Thoracic aorta (tissue), 2 donors: ENCODE data around the gene GAS6. TPM values are rescaled to one million over a fixed set of nuclear protein-coding genes. Genes with fewer than 3 reads are reported as not detected.

ENCODE experiments used
- ATAC-seq: fragments of 150-250 bp; one replicate; pipeline ENCODE4 v1.8.0; 2017; ENCODE audit warnings: low read depth; ENCODE audit not compliant: insufficient number of reproducible peaks, low FRiP score
- DNase-seq: peaks from one replicate; pipeline ENCODE4 v3.0.0-alpha.2; 2020; ENCODE audit warnings: low spot score
- H3K27ac ChIP-seq, 2 donors: fragments of 200-600 bp; sonication (generic); 1 replicate in 1 of 2; 2 replicates in 1 of 2; pipeline ENCODE4 v1.5.1; 2016; ENCODE audit warnings: mild to moderate bottlenecking in 2 of 2, moderate library complexity in 2 of 2
- H3K27me3 ChIP-seq: fragments of 200-600 bp; sonication (generic); replicated peaks from 2 replicates; pipeline ENCODE4 v1.6.0; 2016; ENCODE audit warnings: mild to moderate bottlenecking; ENCODE audit not compliant: insufficient read depth
- H3K36me3 ChIP-seq: fragments of 200-600 bp; sonication (generic); one replicate; pipeline ENCODE4 v1.5.1; 2016
- H3K4me1 ChIP-seq, 2 donors: fragments of 200-600 bp; sonication (generic); 1 replicate in 1 of 2; 2 replicates in 1 of 2; pipeline versions ENCODE4 v1.5.1 to v1.6.0; 2016; ENCODE audit warnings: low read depth in 2 of 2, mild to moderate bottlenecking in 1 of 2; ENCODE audit not compliant: control insufficient read depth in 1 of 2
- H3K4me3 ChIP-seq: fragments of 200-600 bp; sonication (generic); 2 replicates; pipeline ENCODE4 v1.5.1; 2016; ENCODE audit warnings: mild to moderate bottlenecking
- H3K9me3 ChIP-seq: fragments of 200-600 bp; sonication (generic); 2 replicates; pipeline ENCODE4 v1.5.1; 2016
- total RNA-seq, 2 donors: library from RNA; depleted of rRNA; stranded (reverse); fragments of >200 nt; gene quantifications; one replicate each; pipeline versions ENCODE4 v1.1.0 to v1.2.3, GENCODE V29; 2016
- TF ChIP-seq, protein P1 (sequence below): fragments of 200-600 bp; sonication (generic); IDR thresholded peaks from one replicate; pipeline ENCODE4 v1.5.1; 2019; ENCODE audit warnings: antibody characterized with exemption

The GAS6 gene
- total RNA-seq, 2 donors from 2014 or later: 854 to 1,319 TPM

DNA sequence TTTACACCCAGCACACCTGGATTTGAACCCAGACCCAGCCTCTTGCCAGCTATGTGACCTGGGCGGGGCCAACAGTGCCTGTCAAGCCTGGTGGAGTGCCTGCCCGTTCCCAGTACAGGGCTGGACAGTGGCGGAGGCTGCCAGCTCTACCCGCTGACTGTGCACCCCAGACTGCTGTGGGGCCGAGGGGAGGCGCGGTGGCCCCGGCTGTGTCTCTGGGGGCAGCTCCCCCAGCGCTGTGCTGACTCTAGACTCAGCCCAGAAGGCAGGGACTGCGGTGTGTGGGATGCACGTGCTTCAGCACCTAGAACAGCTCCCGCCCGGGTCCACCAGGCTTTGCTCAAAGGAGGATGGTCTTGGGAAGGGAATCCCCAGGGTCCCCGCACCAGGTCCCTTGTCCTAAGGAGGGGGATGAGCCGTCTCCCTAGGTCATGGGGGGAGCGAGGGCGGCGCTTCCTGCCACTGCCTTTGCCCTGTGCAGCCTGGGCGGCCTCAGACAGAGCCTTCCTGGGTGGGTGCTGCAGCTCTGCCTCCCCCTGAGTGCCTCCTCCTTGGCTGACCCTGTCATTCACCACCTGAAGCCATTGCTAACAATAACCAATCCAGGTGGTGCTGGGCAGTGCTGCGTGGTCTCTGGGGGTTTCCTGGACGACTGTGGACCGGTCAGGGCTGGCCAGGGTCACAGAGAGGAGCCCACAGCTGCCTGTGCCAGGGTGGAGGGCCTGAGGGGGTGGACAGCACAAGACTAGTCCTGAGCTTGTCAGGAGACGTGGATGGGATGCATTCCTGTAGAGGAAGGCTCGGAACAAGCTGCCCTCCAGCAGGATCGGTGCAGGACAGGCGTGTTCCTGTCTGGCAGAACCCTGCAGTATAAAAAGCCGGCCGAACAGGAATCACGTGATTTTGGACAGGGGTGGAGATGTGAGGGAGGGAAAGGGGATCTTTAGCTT lies 86.3 kb downstream of the GAS6 start:
- Histone ChIP-seq H3K27me3 (no peaks in the 10 kb centered on the region), H3K4me1 (no peaks in the 10 kb centered on the region), H3K36me3 (peaks cover 2% of the 10 kb centered on the region), H3K4me3 (no peak overlapping the region), H3K9me3 (no peaks in the 10 kb centered on the region), H3K27ac (no peak overlapping the region)
- TF ChIP-seq, protein P1, sequence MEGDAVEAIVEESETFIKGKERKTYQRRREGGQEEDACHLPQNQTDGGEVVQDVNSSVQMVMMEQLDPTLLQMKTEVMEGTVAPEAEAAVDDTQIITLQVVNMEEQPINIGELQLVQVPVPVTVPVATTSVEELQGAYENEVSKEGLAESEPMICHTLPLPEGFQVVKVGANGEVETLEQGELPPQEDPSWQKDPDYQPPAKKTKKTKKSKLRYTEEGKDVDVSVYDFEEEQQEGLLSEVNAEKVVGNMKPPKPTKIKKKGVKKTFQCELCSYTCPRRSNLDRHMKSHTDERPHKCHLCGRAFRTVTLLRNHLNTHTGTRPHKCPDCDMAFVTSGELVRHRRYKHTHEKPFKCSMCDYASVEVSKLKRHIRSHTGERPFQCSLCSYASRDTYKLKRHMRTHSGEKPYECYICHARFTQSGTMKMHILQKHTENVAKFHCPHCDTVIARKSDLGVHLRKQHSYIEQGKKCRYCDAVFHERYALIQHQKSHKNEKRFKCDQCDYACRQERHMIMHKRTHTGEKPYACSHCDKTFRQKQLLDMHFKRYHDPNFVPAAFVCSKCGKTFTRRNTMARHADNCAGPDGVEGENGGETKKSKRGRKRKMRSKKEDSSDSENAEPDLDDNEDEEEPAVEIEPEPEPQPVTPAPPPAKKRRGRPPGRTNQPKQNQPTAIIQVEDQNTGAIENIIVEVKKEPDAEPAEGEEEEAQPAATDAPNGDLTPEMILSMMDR: no peak
- no peak for DNase-seq
- ATAC-seq: no peak

DNA sequence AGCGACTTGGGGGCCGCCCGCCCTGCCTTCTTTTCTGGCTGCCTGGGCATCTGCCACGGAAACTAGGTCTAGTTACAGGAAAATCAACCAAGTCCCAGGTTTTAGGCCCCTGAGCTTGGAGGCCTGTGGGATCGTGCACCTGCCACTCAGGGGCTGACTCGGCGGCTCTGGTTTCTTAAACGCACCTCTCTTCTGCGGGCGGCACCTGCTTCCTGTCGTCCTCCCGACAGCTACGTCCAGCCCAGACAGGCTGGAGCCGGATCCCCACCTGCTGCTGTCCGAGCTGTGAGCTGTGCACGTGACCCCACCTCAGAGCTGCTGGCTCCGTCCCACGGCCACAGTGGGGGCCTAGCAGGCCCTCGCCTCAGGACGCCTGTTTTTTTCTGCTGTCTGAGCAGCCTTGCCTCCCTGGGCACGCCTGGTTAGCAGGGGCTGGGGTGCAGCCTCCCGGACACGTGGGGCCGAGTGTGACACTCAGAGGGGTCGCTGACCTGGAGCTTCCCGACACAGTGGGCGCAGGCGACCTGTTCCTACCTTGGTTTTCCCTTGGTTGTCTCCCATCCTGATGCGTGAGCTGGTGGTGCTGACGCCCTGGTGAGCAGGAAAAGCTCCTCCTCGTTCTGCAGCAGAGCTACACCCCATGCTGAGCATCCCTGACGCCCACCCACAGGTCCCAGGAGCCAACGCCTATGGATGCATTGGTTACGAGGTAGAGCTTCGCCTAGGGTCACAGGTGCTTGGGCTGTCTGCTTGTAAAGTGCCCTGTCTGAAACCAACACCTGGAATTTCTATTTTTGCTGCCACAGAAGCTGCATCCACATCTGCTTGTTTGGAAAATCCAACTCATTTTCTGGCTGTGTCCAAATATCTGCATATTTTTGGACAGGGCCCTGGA lies 87.4 kb downstream of the GAS6 start:
- Histone ChIP-seq H3K9me3 (no peaks in the 10 kb centered on the region), H3K36me3 (peaks cover 2% of the 10 kb centered on the region), H3K4me1 (no peaks in the 10 kb centered on the region), H3K4me3 (no peak overlapping the region), H3K27me3 (no peaks in the 10 kb centered on the region), H3K27ac (no peak overlapping the region)
- ATAC-seq (no peak), DNase-seq (no peak)
- TF ChIP-seq, protein P1: no peak

DNA sequence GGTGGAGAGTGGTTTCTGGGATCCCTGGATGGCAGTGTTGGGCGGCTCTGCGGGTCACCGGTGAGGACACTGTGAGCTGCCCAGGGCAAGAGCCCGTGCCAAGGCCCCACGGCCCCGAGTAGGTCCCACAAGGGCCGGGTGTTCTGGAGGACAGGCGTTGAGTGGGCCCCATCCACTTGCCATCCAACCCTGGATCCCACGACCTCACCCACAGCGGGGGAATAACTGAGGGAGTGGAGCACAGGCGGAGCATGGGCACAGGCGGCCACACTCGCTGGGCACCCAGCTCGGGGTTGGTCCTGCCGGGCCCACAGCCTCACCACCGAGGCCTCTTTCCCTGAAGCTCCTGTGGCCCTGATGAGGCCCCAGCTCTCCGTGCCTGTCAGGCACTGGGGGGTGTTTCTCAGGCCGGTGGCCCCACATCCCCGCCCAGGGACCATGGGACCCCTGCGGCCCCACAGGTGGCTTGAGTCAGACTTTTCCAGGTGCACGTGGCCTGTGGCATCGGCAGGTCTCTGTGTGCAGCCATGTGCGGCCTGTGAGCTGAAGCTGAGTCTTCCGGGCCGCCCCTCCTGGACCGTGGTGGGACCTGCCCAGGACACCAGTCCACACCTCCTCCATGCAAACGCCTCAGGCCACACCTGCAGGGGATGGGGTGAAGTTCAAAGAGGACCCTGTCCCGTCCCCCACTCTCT lies 88.3 kb downstream of the GAS6 start:
- peaks cover 2% of the 10 kb centered on the region for H3K36me3 ChIP-seq
- H3K27me3 ChIP-seq: no peaks in the 10 kb centered on the region
- H3K27ac ChIP-seq: no peak overlapping the region
- no peak for ATAC-seq
- TF ChIP-seq, protein P1: no peak
- no peak for DNase-seq
- no peak overlapping the region for H3K4me3 ChIP-seq
- H3K4me1 ChIP-seq: no peaks in the 10 kb centered on the region
- H3K9me3 ChIP-seq: no peaks in the 10 kb centered on the region

DNA sequence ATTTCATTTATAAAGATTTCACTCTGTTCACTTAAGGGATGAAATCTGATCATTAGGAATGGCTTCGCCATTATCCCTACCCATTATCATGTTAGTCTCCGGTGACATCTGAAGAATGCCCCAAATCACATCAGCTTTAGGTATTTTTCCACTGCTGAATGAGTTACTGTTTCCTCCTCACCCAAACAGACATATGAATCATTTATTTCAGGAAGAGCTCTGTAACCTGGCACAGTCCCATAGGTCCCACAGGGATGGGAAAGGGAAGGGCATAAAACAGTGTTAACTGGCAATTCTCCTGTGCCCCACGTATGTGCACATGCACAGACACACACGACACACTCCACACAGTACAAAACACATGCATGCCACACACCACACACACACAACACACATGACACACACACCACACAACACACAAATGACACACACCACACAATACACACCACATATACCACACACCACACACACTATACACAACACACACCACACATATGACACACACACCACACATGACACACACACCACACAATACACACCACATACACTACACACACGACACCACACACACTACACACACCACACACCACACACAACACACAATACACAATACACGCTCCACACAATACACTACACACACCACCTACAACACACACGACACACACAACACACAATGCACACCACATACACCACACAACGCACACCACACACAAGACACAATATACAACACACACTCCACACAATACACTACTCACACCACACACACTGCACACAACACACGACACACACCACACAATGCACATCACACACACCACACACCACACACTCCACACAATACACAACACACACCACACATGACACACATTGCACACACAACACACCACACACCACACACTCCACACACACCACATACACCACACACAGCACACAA lies 89.4 kb downstream of the GAS6 start:
- Histone ChIP-seq H3K36me3 (peaks cover 2% of the 10 kb centered on the region), H3K9me3 (no peaks in the 10 kb centered on the region), H3K27ac (no peak overlapping the region), H3K27me3 (no peaks in the 10 kb centered on the region), H3K4me1 (no peaks in the 10 kb centered on the region), H3K4me3 (no peak overlapping the region)
- DNase-seq (no peak), ATAC-seq (no peak)
- TF ChIP-seq, protein P1: no peak
